Osteocyte (in vitro differentiated cells): Measurements from ENCODE around the gene GALNT2. TPM values are rescaled to one million over a fixed set of nuclear protein-coding genes. Genes with fewer than 3 reads are reported as not detected.
A peak's percentile ranks its signal among the peaks of the same experiment; 100 is the strongest.

Experiments used
- DNase-seq: peaks from one replicate; pipeline ENCODE4 v3.0.0; 2021; ENCODE audit warnings: mixed read lengths; ENCODE audit not compliant: unreplicated experiment; ENCODE audit errors: extremely low spot score
- H3K27ac Mint-ChIP-seq: one replicate; pipeline ENCODE4 v1.8.0; 2021; ENCODE audit warnings: mild to moderate bottlenecking, mixed read lengths; ENCODE audit not compliant: unreplicated experiment
- H3K27me3 Mint-ChIP-seq: one replicate; pipeline ENCODE4 v1.8.0; 2021; ENCODE audit warnings: mixed read lengths; ENCODE audit not compliant: unreplicated experiment
- H3K36me3 Mint-ChIP-seq: one replicate; pipeline ENCODE4 v1.8.0; 2021; ENCODE audit warnings: mixed read lengths; ENCODE audit not compliant: unreplicated experiment
- H3K4me1 Mint-ChIP-seq: one replicate; pipeline ENCODE4 v1.8.0; 2021; ENCODE audit warnings: mixed read lengths; ENCODE audit not compliant: unreplicated experiment
- H3K4me3 Mint-ChIP-seq: one replicate; pipeline ENCODE4 v1.8.0; 2021; ENCODE audit warnings: mild to moderate bottlenecking, moderate library complexity, mixed read lengths; ENCODE audit not compliant: unreplicated experiment
- H3K9me3 Mint-ChIP-seq: one replicate; pipeline ENCODE4 v1.8.0; 2021; ENCODE audit warnings: mixed read lengths; ENCODE audit not compliant: unreplicated experiment
- CTCF ChIP-seq: fragments of 200-600 bp; sonication (generic); IDR thresholded peaks from 2 replicates; pipeline ENCODE4 v1.5.0; 2021; ENCODE audit warnings: antibody characterized with exemption, mild to moderate bottlenecking, moderate library complexity
- total RNA-seq: library from RNA; stranded (reverse); gene quantifications from 2 replicates; pipeline ENCODE4 v1.2.1, GENCODE V29; 2021

Gene GALNT2
- total RNA-seq, 1 donor from 2014 or later = 149 TPM

- H3K27ac Mint-ChIP-seq = no peak overlapping the region
- peaks cover 4% of the 10 kb centered on the region for H3K9me3 Mint-ChIP-seq
- DNase-seq = peak; percentile 56
- no peaks in the 10 kb centered on the region for H3K36me3 Mint-ChIP-seq
- H3K4me3 Mint-ChIP-seq = no peak overlapping the region
- no peaks in the 10 kb centered on the region for H3K27me3 Mint-ChIP-seq
- H3K4me1 Mint-ChIP-seq = peaks cover 37% of the 10 kb centered on the region
- TF ChIP-seq CTCF = no peak
Observed at GRCh38 chr1:230226007-230226800, 159.2 kb downstream of the GALNT2 start.

GRCh38 chr1:230226814-230227213 is 159.8 kb downstream of the GALNT2 start:
- Mint-ChIP-seq H3K27ac (no peak overlapping the region), H3K4me3 (no peak overlapping the region), H3K9me3 (peaks cover 4% of the 10 kb centered on the region), H3K27me3 (no peaks in the 10 kb centered on the region), H3K36me3 (no peaks in the 10 kb centered on the region), H3K4me1 (peaks cover 39% of the 10 kb centered on the region)
- no peak for DNase-seq
- no peak for TF ChIP-seq CTCF

DNA sequence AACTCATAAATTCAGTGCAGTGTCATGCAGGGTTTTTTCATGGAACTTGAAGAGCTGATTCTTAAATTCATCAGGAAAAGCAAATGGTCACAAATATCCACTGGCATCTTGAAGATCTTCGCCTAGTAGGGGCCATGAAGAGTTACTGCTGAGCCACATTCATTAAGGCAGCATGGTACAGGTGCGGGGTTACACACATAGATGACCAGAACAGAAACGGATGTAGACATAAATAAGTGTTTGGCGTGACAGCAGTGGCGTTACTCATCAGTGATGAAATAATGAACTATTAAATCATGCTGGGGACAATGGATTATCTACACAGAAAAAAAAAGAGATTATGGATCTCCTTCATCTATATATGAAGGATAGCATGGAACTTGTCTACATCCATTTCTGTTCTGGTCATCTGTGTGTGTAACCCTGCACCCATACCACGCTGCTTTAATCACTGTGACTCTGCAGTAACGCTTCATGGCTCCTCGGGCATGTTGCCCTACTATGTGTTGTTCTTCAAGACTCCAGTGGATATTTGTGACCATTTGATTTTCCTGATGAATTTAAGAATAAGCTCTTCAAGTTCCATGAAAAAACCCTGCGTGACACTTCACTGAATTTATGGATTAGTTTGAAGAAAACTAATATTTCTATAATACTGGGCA is 161.3 kb downstream of the GALNT2 start:
- Mint-ChIP-seq H3K27ac (no peak overlapping the region), H3K27me3 (no peaks in the 10 kb centered on the region), H3K9me3 (no peaks in the 10 kb centered on the region), H3K36me3 (no peaks in the 10 kb centered on the region), H3K4me3 (no peak overlapping the region), H3K4me1 (peaks cover 37% of the 10 kb centered on the region)
- TF ChIP-seq CTCF = no peak
- peak; percentile 13 for DNase-seq

- Mint-ChIP-seq H3K4me1 (peaks cover 27% of the 10 kb centered on the region), H3K36me3 (peaks cover 2% of the 10 kb centered on the region), H3K27ac (no peak overlapping the region), H3K27me3 (no peaks in the 10 kb centered on the region), H3K9me3 (no peaks in the 10 kb centered on the region), H3K4me3 (no peak overlapping the region)
- peak; percentile 53 for DNase-seq
- TF ChIP-seq CTCF = no peak
Observed at GRCh38 chr1:230230273-230230672, 163.2 kb downstream of the GALNT2 start.
